GM20000 (cell line): Measurements from ENCODE around the gene TXNL4B.
"Not testable (repeated sequence)": the region's sequence is repeated elsewhere in the genome, so short reads cannot be mapped to it uniquely, and the experiment has no call there.

ENCODE experiments used
- DNase-seq: peaks from one replicate; pipeline ENCODE4 v3.0.0; 2012; ENCODE audit warnings: low spot score
- TF ChIP-seq, protein P1 (sequence below): IDR thresholded peaks from 2 replicates; pipeline ENCODE4 v1.5.1; 2012; ENCODE audit warnings: mild to moderate bottlenecking, control low read depth; ENCODE audit errors: extremely low read depth, missing control alignments

TXNL4B gene

DNA sequence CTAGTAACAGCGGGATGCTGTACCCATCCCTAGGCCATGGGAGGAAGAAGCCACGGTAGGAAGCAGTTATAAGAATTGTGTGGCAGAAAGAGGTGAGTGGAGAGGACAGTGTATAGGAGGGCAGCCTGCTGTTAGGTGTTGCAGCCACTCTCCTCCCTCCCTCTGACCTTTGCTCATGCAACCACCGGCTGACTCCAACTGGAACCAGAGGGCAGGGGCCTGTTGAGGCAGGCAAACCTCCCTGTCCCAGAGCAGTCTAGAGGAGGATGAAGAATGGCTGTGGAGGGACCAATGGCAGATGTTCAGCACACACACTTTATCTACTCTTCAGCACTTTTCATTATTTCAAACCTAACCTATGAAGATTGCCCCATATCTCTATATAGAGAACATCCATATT is 2.2 kb downstream of the TXNL4B start:
- no peak for DNase-seq
- TF ChIP-seq, protein P1, sequence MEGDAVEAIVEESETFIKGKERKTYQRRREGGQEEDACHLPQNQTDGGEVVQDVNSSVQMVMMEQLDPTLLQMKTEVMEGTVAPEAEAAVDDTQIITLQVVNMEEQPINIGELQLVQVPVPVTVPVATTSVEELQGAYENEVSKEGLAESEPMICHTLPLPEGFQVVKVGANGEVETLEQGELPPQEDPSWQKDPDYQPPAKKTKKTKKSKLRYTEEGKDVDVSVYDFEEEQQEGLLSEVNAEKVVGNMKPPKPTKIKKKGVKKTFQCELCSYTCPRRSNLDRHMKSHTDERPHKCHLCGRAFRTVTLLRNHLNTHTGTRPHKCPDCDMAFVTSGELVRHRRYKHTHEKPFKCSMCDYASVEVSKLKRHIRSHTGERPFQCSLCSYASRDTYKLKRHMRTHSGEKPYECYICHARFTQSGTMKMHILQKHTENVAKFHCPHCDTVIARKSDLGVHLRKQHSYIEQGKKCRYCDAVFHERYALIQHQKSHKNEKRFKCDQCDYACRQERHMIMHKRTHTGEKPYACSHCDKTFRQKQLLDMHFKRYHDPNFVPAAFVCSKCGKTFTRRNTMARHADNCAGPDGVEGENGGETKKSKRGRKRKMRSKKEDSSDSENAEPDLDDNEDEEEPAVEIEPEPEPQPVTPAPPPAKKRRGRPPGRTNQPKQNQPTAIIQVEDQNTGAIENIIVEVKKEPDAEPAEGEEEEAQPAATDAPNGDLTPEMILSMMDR = no peak

DNA sequence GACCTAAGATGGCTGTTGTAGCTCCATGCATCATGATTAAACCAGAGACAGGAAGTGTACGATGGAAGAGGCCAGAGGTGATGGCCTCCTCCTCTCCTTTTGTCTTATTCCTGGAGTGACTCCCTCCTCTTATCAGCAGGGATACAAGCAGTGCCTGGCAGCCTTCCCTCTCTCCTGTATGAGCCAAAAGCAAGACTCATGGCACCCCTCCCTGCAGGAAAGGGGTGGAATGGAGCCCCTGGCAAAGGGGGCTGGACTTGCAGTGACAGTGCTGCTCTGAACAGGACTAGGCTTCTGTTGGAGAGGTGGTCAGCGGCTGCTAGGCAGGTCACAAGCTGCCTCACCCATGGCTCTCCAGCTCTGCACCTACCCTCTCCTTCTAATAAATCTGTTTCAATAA is 8.4 kb downstream of the TXNL4B start:
- DNase-seq = no peak
- TF ChIP-seq, protein P1 = no peak

DNA sequence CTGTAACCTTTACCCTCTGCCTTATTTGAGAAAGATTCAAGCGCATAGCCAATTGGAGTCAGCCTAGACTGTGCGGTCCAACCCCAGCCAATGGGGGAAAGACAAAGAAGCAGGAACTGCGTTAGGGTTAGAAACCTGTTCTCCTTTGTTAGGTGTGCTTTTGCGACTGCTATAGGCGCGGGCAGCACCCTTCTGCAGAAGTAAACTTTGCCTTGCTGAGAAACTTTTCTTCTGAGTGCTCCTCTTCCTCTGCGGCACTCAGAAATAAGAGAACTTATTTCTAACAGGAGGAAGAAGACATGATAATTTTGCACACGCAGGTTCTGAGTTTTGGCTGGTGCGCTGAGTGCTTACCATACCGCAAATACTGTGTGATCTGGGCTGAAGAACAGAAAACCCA is 9.0 kb downstream of the TXNL4B start:
- TF ChIP-seq, protein P1 = no peak
- no peak for DNase-seq

DNA sequence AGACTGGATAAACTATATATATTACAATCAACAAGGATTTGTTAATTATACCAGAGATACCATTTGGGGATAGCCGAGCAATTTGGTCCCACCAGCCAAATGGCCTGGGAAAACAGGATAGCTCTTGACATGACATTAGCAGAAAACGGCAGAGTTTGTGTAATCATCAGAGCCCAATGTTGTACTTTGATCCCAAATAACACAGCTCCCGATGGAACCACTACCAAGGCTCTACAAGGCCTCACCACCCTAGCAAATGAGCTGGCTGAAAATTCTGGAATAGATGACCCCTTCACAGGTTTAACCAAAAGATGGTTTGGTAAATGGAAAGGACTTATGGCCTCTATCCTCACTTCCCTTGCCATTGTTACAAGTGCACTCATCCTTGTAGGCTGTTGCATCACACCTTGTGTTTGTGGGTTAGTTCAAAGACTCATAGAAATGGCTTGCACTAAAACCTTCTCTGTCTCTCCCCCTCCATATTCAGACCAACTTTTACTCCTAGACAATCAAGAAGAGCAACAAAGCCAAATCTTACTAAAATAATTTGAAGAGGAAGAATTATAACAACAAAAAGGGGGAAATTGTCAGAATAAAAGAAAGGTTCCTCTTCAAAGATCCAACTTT is 9.5 kb downstream of the TXNL4B start:
- DNase-seq = no peak

DNA sequence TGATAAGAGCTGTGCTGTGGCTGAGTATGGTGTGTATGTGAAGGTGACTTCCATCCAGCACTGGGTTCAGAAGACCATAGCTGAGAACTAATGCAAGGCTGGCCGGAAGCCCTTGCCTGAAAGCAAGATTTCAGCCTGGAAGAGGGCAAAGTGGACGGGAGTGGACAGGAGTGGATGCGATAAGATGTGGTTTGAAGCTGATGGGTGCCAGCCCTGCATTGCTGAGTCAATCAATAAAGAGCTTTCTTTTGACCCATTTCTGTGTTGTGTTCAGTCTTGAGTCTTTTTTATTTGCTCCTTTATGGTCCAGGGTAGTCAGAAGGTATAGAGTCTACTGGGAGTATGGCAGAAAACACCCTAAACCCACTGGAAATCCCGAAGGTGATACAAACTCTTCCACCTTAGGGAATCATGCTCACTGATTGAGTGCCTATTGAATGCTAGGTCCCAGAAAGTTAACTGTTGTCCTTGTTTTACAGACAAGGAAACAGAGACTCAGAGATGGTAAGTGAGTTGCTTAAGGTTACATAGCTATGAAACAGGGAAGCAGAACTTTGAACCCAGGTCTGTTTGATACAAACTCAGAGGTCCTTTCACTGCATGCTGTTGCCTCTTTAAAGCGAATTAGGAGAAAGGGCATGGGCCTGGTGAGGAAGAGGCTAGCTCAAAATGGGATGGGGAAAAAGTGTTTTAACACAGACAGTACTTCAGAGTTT is 16.3 kb downstream of the TXNL4B start:
- DNase-seq = not testable (repeated sequence)

More for the DNA sequence above, 9.5 kb downstream of the TXNL4B start:
- TF ChIP-seq, protein P1 = no peak

DNA sequence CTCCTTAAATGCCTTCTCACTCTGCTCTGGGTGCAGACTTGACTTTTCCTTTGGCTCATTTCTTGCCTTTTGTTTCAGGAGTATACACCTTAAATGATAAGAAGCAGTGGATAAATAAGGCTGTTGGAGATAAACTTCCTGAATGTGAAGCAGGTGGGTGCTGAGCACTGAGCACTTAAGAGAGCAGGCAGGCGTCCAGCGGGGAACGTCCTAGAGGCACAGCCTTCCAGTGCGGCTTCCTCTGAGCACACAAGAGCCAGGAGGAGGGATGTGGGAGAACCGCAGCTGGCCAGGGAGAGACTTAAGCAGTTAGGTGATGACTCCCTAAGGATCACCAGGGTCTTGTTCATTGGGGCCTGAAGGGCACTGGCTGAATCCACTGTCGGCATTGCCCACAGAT is 18.4 kb downstream of the TXNL4B start:
- DNase-seq = not testable (repeated sequence)

DNA sequence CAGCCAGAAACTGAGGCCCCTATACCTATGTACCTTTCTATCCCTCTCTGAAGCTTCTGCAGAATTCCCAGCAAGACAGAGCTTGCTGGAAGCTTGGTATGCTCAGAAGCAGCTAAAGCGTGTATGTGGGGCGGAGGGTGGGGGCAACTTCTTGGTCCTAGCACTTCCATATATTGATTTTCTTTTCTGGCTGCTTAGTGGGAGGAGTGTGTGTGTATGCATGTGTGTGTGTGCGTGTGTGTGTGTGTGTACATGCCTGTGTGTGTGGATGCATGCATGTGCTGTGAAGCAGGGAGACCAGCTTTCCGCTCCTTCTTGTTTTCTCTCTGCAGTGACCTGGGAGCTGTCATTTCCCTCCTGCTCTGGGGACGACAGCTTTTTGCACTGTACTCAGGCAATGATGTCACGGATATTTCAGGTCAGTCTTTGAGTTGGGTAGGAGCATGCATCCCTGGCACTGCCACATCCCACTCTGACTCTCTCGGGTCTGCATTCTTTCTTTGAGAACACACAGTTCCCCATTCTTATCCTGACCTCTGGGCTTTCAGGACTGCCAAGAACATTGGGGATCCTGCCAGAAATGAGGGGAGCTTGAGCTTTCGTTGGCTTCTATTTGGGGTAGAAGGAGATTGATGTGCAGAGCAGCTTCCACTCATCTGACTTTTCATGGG is 19.7 kb downstream of the TXNL4B start:
- no peak for DNase-seq
- TF ChIP-seq, protein P1 = no peak

DNA sequence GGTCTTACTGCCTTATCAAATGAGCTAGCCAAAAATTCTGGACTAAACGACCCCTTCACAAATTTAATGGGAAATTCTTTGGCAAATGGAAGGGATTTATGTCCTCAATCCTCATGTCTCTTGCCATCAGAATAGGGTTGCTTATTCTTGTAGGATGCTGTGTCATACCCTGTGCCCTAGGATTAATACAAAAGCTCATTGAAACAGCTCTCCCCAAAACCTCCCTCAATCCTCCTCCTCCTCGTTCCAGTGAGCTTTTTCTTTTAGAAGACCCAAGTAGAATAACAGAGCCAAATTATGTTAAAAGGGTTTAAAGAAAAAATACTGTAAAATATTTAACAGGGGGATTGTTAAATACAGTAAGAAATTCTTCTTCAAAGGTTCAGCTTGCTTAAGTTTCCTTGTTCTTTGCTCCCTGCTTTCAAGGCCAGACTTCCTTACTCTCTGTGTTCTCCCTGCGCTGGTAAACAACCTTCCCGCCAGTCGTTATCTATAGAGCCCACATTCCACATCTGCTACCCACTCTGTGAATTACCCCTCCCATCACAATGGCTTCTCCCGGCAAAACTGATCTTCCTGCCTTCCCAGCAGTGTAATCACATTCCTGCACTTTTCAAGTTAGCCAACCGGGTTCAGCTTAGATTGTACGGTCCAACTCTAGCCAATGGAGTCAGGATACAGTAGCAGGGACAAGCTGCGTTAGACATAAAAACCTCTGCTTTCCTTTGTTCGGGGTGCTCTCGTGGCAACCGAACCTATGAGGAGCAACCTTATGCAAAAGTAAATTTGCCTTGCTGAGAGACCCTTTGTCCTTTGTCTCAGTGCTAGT is 20.7 kb downstream of the TXNL4B start:
- DNase-seq = no peak
- TF ChIP-seq, protein P1 = no peak
